ENCODE measurements around the gene DKKL1. TPM values are rescaled to one million over a fixed set of nuclear protein-coding genes. Genes with fewer than 3 reads are reported as not detected.

DKKL1 gene
- total and polyA plus RNA-seq, 2 experiments from 2014 or later, result 11.0 to 14.0 TPM

DNA sequence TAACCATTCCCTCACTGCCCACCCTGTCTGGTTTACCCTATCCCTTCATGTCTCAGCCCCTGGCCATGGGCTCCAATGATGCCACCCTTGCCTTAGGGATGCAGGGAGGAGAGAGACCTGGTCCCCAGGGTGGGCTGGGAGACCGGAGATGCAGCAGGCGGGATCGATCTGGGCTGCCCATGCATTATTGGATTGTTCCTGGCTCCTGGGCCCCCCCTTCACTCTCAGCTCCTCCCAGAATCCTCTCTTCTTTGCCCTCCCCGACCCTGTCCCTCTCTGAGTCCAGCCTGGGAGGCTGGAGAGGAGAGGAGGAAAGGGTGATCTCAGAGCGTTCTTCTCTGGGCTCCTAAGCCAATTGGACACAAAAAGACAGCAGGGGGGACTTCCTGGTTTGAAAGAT lies 30.2 kb downstream of the DKKL1 start:
- H3K4me3 ChIP-seq, result no peak overlapping the region
- H3K27me3 ChIP-seq, result no peaks in the 10 kb centered on the region
- no peaks in the 10 kb centered on the region for H3K36me3 ChIP-seq
- DNase-seq (ENCODE audit: low read depth in 1 of 2, low spot score in 1 of 2), result no peak
- no peaks in the 10 kb centered on the region for H3K4me1 ChIP-seq (ENCODE audit: low read depth)
- TF ChIP-seq, protein P1, sequence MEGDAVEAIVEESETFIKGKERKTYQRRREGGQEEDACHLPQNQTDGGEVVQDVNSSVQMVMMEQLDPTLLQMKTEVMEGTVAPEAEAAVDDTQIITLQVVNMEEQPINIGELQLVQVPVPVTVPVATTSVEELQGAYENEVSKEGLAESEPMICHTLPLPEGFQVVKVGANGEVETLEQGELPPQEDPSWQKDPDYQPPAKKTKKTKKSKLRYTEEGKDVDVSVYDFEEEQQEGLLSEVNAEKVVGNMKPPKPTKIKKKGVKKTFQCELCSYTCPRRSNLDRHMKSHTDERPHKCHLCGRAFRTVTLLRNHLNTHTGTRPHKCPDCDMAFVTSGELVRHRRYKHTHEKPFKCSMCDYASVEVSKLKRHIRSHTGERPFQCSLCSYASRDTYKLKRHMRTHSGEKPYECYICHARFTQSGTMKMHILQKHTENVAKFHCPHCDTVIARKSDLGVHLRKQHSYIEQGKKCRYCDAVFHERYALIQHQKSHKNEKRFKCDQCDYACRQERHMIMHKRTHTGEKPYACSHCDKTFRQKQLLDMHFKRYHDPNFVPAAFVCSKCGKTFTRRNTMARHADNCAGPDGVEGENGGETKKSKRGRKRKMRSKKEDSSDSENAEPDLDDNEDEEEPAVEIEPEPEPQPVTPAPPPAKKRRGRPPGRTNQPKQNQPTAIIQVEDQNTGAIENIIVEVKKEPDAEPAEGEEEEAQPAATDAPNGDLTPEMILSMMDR (IDR thresholded peaks at IDR 0.05; ENCODE audit: low read depth, low read length), result no peak
- H3K27ac ChIP-seq, result no peak overlapping the region
- H3K9me3 ChIP-seq (ENCODE audit: low read depth), result no peaks in the 10 kb centered on the region

DNA sequence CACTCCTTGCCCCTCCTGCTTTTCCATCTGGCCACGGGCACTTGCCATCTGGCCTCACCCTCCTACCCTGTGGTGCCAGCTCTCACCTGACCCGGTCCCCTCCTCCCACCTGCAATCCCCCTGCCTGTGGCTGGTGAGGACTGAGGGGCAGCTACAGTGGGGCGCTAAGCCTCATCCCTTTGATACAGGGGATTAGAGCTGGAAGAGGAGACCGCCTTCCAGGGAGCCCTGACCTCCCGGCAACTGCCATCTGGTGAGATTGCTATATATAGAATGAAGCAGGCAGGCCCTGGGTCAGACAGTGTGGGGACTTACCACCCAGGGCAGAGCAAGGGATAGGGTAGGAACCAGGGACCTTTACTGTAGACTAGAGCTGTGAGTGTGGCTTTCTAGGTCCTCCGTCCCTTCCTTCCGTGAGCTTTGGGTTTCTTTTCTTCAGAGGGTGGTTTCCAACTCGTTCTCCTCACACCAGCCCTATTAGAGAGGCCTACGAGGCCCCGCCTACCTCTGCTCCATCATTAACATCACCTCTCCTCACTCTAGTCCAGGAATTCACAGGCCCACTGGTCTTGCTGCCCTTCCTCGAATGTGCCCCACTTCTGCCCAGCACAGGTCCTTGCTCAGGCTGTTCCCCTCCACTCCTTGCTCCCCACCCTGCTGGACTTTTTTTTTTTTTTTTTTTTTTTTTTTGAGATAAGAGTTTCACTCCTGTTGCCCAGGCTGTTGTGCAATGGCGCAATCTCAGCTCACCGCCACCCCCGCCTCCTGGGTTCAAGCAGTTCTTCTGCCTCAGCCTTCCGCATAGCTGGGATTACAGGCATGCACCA lies 32.1 kb downstream of the DKKL1 start:
- Histone ChIP-seq H3K27me3 (no peaks in the 10 kb centered on the region), H3K27ac (no peak overlapping the region)
- TF ChIP-seq, protein P1 (IDR thresholded peaks at IDR 0.05; ENCODE audit: low read depth, low read length), result no peak

DNA sequence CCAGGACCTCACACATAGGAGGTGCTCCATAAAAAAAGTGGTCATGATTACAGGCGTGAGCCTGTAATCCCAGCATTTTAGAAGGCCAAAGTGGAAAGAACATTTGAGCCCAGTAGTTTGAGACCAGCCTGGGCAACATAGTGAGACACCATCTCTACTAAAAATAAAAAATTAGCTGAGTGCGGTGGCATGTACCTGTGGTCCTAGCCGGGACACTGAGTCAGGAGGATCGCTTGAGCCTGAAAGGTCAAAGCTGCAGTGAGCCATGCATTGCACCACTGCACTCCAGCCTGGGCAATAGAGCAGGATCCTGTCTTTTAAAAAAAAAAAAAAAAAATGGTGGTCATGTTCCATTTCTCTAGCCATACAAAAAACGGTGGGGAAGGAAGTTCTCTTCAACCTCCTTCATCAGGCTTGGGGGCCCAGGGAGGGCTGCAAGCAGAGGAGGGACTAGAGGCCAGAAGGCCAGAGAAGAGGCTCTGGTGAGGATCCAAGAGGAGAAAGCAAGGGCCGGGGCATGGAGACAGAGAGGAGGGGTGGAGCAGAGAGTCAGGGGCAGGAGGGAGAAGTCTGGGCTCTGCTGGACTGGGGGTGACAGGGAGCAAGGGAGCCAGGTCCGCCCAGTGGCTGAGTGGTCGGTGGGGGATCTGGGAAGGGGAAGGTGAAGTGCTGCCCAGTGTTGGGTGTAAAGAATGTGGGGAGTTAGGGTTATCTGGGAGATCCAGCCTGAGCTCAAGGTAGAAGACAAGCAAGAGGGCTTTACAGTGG lies 33.2 kb downstream of the DKKL1 start:
- H3K27ac ChIP-seq, result no peak overlapping the region
- H3K27me3 ChIP-seq, result no peaks in the 10 kb centered on the region
- no peak for DNase-seq (ENCODE audit: low read depth in 1 of 2, low spot score in 1 of 2)
- H3K36me3 ChIP-seq, result no peaks in the 10 kb centered on the region
- H3K4me3 ChIP-seq, result no peak overlapping the region
- TF ChIP-seq, protein P1 (IDR thresholded peaks at IDR 0.05; ENCODE audit: low read depth, low read length), result no peak
- H3K4me1 ChIP-seq (ENCODE audit: low read depth), result no peaks in the 10 kb centered on the region
- H3K9me3 ChIP-seq (ENCODE audit: low read depth), result no peaks in the 10 kb centered on the region

More for the DNA sequence above, 32.1 kb downstream of the DKKL1 start:
- Histone ChIP-seq H3K9me3 (ENCODE audit: low read depth) (no peaks in the 10 kb centered on the region), H3K4me1 (ENCODE audit: low read depth) (no peaks in the 10 kb centered on the region), H3K4me3 (no peak overlapping the region), H3K36me3 (no peaks in the 10 kb centered on the region)
- DNase-seq (ENCODE audit: low read depth in 1 of 2, low spot score in 1 of 2), result peak in 1 of 2 donors; percentile 39

- Histone ChIP-seq H3K9me3 (ENCODE audit: low read depth) (no peaks in the 10 kb centered on the region), H3K27ac (no peak overlapping the region), H3K27me3 (no peaks in the 10 kb centered on the region), H3K4me3 (no peak overlapping the region), H3K36me3 (no peaks in the 10 kb centered on the region), H3K4me1 (ENCODE audit: low read depth) (peaks cover 7% of the 10 kb centered on the region)
- TF ChIP-seq, protein P1 (IDR thresholded peaks at IDR 0.05; ENCODE audit: low read depth, low read length), result no peak
- no peak for DNase-seq (ENCODE audit: low read depth in 1 of 2, low spot score in 1 of 2)
These were observed 34.4 kb downstream of the DKKL1 start for GRCh38 chr19:49398001-49398615.

DNA sequence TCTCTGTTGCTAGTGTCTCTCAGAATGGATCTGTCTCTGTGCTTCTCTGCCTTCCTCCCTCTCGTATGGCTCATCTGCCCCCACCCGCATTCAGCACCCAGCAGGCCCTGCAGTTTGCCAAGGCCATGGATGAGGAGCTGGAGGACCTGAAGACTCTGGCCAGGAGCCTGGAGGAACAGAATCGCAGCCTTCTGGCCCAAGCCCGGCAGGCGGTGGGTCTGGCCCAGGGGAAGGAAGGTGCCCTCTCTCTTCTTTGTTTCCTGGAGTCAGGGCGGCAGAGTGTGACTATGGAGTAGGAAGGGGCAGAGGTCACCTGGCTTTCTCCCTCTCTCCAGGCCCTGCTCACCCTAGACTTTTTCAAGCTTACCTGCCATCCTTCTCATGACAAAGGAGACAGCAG lies 35.3 kb downstream of the DKKL1 start:
- peaks cover 12% of the 10 kb centered on the region for H3K4me1 ChIP-seq (ENCODE audit: low read depth)
- DNase-seq (ENCODE audit: low read depth in 1 of 2, low spot score in 1 of 2), result no peak
- TF ChIP-seq, protein P1 (IDR thresholded peaks at IDR 0.05; ENCODE audit: low read depth, low read length), result no peak

More for the DNA sequence above, 35.3 kb downstream of the DKKL1 start:
- Histone ChIP-seq H3K4me3 (no peak overlapping the region), H3K9me3 (ENCODE audit: low read depth) (no peaks in the 10 kb centered on the region), H3K36me3 (no peaks in the 10 kb centered on the region), H3K27me3 (no peaks in the 10 kb centered on the region), H3K27ac (no peak overlapping the region)

Data from cardiac muscle cell (in vitro differentiated cells and primary cell).